GM12891 (cell line): Measurements from ENCODE around the gene SPINT1.

Experiments used
- PAX5 ChIP-seq: IDR thresholded peaks from 2 replicates; pipeline ENCODE4 v1.6.1; 2011; ENCODE audit warnings: low read length, moderate library complexity, mild to moderate bottlenecking; ENCODE audit not compliant: insufficient read depth, severe bottlenecking
- POLR2A ChIP-seq: IDR thresholded peaks from 2 replicates; pipeline ENCODE4 v1.6.1; 2011; ENCODE audit warnings: low read depth, low read length, control low read depth
- POLR2AphosphoS5 ChIP-seq: IDR thresholded peaks from 2 replicates; pipeline ENCODE4 v1.6.1; 2011; ENCODE audit warnings: low read depth, low read length, control low read depth
- POU2F2 ChIP-seq: IDR thresholded peaks from 2 replicates; pipeline ENCODE4 v1.6.1; 2011; ENCODE audit warnings: low read depth, mild to moderate bottlenecking, control low read depth, low read length, moderate library complexity
- SPI1 ChIP-seq: IDR thresholded peaks from 2 replicates; pipeline ENCODE4 v1.6.1; 2011; ENCODE audit warnings: low read depth, low read length, control low read depth

DNA sequence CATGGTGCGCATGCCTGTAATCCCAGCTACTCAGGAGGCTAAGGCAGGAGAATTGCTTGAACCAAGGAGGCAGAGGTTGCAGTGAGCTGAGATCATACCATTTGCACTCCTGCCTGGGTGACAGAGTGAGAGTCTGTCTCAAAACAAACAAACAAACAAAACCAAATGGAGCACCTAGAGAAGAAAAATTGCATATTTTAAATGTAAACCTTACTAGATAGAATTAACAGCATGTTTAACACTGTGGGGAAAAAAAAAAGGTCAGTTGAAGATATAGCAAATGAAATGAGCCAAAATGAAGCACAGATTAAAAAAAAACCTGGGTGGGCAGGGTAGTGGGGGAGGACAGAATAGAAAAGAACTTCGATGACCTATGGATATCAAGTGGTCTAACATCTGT lies 22.7 kb upstream of the SPINT1 start:
- TF ChIP-seq POLR2AphosphoS5 = no peak
- TF ChIP-seq POLR2A = no peak
- TF ChIP-seq POU2F2 = no peak
- no peak for TF ChIP-seq SPI1
- TF ChIP-seq PAX5 = no peak
